ENCODE results near the gene TXNDC17.
"Not testable (repeated sequence)": the region's sequence is repeated elsewhere in the genome, so short reads cannot be mapped to it uniquely, and the experiment has no call there.

TXNDC17 gene

GRCh38 chr17:6637458-6637840, 3.4 kb upstream of the TXNDC17 start:
- no peak for DNase-seq (ENCODE audit: low read depth)

GRCh38 chr17:6638046-6638908, 2.6 kb upstream of the TXNDC17 start:
- DNase-seq (ENCODE audit: low read depth): no peak

GRCh38 chr17:6639014-6639585, 1.8 kb upstream of the TXNDC17 start:
- DNase-seq (ENCODE audit: low read depth): no peak

DNA sequence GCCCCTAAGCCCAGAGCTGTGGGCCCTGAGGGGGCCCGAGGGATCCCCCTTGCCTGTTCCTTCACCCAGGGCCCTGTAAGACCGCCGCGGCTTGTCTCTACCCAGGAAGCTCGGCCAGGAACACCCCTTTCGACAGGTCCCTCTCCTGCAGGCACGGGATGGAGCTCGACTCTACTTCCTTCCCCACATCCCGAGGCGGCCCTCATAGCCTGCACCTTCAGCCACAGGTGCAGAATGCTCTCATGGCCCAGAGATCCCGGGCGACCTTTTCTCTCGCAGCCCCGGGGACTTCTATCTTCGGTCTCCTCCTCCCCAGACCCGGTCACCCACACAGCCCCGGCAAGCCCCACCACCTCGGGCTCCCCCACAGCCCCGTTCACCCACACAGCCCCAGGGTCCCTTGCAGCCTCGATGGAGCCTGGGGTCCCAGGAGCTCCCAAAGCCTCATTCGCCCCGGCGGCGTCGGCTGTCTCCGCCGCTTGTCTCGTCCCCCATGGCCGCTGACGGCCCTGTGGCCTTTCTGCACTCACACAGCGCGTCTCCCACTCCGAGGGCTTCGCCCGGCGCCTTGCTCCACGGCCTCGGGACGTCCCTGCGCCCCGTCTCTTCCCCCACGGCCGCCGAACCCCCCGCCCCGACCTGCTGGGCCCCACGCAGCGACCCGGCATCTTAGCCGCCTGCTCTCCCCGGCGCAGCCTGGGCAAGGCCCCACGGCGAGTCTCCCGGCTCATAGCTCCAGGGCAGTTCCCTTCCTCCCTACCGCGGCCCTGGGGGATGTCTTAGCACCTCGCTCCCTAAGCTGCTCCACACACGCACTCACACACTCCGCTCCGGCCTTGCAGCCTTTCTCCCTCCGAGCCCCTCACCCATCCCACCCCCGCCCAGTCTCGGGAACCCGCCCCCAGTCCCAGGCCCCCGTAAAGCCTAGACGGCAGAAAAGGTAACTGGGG, 999 bp upstream of the TXNDC17 start:
- no peak for DNase-seq (ENCODE audit: low read depth)

DNA sequence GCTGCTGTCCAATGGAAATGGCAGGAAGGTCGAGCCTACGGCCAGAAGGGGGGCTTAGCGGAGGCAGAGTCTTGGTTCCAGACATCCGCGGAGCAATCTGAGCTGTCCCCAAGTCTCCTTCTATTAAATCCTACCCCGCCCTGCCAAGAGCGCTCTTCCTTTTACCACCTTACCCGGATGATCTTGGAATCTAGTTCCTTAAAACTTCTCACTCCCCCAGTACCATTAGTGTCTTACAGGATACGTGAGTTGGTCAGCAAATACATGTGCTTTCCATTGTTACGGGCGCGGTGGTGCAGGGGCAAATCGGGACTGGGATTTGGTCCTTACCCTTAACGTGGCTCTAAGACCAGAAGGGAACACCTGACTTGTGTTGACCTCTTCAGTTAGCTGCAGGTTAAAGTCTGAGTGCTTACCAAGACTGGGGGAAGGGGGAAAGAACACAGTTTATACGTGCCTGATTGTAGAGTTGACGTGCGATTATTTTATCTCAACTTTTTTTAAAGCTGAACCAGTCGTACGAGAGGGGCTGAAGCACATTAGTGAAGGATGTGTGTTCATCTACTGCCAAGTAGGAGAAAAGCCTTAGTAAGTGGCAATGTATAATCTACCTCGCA, 495 bp downstream of the TXNDC17 start:
- no peak for DNase-seq (ENCODE audit: low read depth)

- no peak for DNase-seq (ENCODE audit: low read depth)
These were observed 1.7 kb downstream of the TXNDC17 start for GRCh38 chr17:6642592-6642991.

GRCh38 chr17:6643451-6644125, 2.7 kb downstream of the TXNDC17 start:
- no peak for DNase-seq (ENCODE audit: low read depth)

GRCh38 chr17:6648181-6648580, 7.3 kb downstream of the TXNDC17 start:
- DNase-seq (ENCODE audit: low read depth): no peak

- DNase-seq (ENCODE audit: low read depth): peak; percentile 75
These were observed 10.6 kb downstream of the TXNDC17 start, which contains the start of the genes C17orf100 and MED31 for GRCh38 chr17:6651354-6651918. TSS of gene C17orf100 (plus strand) at chr17:6651762. CDS start at chr17:6651914, 152 bp downstream. TSS of gene MED31 (minus strand) at chr17:6651605. CDS start at chr17:6651528, 77 bp downstream.

DNA sequence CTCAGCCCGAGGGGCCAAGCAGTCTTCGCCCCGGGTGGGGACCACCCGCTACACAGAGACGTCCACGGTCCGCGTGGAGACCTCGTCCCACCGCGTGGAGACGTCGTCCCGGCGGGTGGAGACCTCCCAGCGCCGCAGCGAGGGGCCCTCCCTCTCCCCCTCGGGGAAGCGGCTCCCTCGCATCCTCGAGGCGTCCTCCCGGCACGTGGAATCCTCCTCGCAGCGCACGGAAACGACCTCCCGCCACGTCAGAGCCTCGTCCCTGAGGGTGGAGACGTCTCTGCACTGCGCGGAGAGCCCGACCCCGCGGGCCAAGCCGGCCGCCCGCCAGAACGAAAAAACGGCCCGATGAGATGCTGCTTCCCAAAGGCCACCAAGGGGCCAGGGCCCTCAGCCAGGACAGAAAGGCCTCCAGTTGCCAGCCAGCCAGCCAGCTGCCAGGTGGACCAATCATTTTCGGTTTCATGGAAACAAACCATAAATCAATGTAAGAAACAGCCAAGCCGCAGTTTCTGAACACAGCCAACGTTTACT, 11.1 kb downstream of the TXNDC17 start:
- DNase-seq (ENCODE audit: low read depth): no peak

- DNase-seq (ENCODE audit: low read depth): no peak
These were observed 14.2 kb downstream of the TXNDC17 start for GRCh38 chr17:6654841-6655731.

DNA sequence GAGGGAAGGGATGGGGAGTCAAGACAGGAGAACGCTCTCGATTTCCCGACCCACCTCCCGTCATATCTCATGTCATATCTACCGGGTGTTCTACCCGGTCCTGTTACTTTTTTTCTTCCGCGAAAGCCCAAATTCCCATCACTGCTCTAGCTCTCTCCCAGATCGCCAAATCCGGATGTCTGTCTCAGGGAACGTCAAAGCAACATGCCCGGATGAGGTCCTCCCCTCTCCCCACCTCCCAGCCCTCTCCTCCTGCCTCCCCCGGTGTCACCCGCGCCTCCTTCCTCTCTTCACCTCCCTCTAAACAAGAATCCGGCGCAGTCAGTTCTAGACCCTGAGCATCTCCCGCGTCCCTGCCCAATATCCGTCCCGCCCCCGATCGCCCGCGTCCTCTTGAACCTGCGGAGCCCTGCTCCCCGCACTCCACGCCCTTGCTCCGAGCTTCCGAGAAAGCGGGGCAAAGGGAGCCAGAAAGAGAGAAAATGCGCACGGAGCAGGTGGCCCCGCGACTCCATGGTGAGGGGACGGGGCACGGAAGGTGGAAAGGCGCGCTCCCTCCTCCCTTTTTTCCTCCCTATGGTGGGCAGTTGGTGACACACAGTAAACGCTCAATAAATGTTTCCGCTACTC, 15.0 kb downstream of the TXNDC17 start:
- not testable (repeated sequence) for DNase-seq (ENCODE audit: low read depth)

GRCh38 chr17:6656797-6657632, 16.2 kb downstream of the TXNDC17 start:
- DNase-seq (ENCODE audit: low read depth): not testable (repeated sequence)

DNA sequence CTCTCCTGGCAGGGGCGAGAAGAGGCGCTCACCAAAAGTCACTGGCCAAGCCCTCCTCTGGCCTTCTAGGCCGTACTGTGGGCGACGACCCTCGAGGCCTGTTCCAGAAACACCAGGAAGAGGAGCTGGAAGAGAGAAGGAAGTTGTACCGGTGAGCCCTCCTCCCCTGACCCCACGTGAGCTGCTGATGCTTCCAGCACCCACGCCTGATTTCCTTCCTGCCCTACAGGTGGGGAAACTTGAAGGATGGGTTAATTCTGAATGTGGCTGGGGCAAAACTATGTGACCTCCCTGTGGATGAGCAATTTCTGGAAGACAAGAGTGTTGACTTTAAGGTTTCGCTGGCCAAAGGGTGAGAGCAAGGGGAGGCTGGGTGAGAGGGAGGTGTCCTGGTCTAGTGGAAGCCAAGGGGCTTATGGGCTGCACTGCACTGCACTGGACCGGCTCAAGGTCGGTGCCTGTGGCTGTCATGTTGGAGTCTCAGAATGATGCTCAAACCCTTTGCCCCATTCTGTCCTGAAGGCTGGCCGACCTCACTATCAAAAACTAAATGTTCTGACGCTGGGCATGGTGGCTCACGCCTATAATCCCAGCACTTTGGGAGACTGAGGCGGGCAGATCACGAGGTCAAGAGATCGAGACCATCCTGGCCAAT, 16.9 kb downstream of the TXNDC17 start:
- DNase-seq (ENCODE audit: low read depth): no peak

DNA sequence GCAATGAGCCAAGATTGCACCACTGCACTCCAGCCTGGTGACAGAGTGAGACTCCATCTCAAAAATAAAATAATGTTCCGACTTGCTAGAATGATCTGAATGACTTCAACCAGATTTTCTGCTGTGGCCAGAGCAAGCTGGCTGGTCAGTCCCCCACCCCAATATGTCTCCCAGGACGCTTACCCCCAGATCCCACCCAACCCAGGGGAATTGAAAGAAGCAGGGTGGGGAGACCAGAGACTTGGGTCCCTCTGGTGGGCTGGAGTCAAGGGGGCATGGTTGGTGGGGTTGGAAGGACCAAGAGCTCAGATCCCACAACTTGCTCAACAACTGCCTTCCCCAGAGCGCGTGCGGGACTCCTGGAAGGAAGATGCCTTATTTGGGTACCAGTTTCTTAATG, 17.6 kb downstream of the TXNDC17 start:
- not testable (repeated sequence) for DNase-seq (ENCODE audit: low read depth)

- no peak for DNase-seq (ENCODE audit: low read depth)
These were observed 19.2 kb downstream of the TXNDC17 start for GRCh38 chr17:6660101-6660500.

DNA sequence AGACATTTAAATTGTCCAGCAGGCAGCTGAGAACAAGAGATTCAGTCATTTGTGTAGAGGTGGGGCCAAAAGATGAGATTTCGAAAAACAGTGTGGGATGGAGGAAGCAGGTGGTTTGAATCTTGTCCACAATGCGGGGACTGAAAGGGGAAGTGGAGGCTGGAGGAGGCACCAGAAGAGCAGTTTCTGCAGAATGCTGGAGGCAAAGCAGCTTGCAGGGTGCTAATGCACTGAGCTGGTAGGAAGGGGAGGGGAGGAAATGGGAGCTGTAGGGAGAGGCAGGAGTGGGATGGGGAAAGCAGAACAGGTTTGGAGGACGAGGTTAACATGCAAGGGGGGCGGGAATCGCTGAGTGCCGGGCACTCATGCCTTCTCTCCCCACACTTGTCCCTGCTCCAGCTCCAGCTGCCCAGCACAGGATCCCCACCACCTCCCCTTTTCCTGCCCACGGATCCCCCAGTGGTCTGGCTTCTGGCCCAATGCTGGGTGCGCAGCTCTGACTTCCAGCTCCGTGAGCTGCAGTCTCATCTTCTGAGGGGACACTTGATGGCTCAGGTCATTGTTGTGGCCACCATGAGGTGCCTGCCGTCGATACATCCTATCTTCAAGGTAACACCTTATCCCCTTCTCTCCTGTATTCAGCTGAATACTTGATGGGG, 20.1 kb downstream of the TXNDC17 start:
- no peak for DNase-seq (ENCODE audit: low read depth)

Measured in fibroblast of the conjunctiva (primary cell).